ENCODE results near the gene KCNJ12. TPM values are rescaled to one million over a fixed set of nuclear protein-coding genes. Genes with fewer than 3 reads are reported as not detected.
"Not testable (repeated sequence)": the region's sequence is repeated elsewhere in the genome, so short reads cannot be mapped to it uniquely, and the experiment has no call there.

The KCNJ12 gene
- total RNA-seq, 2 donors from 2014 or later: 0.52 to 0.99 TPM

DNA sequence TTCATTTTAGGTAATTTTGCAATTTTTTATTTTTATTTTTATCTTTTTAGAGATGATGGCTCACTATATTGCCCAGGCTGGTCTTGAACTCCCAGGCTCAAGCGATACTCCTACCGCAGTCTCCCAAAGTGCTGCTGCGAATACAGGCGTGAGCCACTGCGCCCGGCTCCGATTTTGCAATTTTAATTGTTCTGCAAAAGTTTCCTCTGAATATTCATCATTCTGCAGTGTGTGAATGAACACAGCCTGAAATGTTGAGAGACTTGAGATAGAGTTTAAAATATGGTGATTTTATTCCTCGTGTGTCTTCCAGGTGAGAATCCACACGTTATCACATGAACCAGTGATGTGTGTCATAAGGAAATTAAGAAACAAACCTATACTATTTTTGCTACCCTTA lies 75.8 kb downstream of the KCNJ12 start:
- no peak overlapping the region for H3K4me3 ChIP-seq
- ATAC-seq: no peak
- intact Hi-C loops (cut with DNase I): no loop called here
- 53 to 62% methylated on average over 9 of the region's 9 CpGs for WGBS, 2 donors
- no peak for DNase-seq
- no peaks in the 10 kb centered on the region for H3K9me3 ChIP-seq
- H3K36me3 ChIP-seq (replicated peaks in 1 of 2; ENCODE audit: insufficient read depth in 1 of 2, low read depth in 2 of 2): no peaks in the 10 kb centered on the region
- peaks cover 10% of the 10 kb centered on the region for H3K4me1 ChIP-seq
- no peaks in the 10 kb centered on the region for H3K27me3 ChIP-seq
- TF ChIP-seq, protein P1, sequence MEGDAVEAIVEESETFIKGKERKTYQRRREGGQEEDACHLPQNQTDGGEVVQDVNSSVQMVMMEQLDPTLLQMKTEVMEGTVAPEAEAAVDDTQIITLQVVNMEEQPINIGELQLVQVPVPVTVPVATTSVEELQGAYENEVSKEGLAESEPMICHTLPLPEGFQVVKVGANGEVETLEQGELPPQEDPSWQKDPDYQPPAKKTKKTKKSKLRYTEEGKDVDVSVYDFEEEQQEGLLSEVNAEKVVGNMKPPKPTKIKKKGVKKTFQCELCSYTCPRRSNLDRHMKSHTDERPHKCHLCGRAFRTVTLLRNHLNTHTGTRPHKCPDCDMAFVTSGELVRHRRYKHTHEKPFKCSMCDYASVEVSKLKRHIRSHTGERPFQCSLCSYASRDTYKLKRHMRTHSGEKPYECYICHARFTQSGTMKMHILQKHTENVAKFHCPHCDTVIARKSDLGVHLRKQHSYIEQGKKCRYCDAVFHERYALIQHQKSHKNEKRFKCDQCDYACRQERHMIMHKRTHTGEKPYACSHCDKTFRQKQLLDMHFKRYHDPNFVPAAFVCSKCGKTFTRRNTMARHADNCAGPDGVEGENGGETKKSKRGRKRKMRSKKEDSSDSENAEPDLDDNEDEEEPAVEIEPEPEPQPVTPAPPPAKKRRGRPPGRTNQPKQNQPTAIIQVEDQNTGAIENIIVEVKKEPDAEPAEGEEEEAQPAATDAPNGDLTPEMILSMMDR (IDR thresholded peaks at IDR 0.05): no peak
- H3K27ac ChIP-seq: no peak overlapping the region

GRCh38 chr17:21452377-21453143 lies 76.4 kb downstream of the KCNJ12 start:
- intact Hi-C loops (cut with DNase I): no loop called here
- no peak overlapping the region for H3K4me3 ChIP-seq

GRCh38 chr17:21453144-21453898 lies 77.2 kb downstream of the KCNJ12 start:
- no peak for ATAC-seq
- TF ChIP-seq POLR2A (IDR thresholded peaks at IDR 0.05): no peak
- TF ChIP-seq, protein P1 (IDR thresholded peaks at IDR 0.05): no peak
- Histone ChIP-seq H3K4me1 (peaks cover 10% of the 10 kb centered on the region), H3K27ac (no peak overlapping the region), H3K4me3 (no peak overlapping the region), H3K36me3 (replicated peaks in 1 of 2; ENCODE audit: insufficient read depth in 1 of 2, low read depth in 2 of 2) (no peaks in the 10 kb centered on the region), H3K9me3 (no peaks in the 10 kb centered on the region), H3K27me3 (no peaks in the 10 kb centered on the region)
- DNase-seq: no peak
- intact Hi-C loops (cut with DNase I): no loop called here
- 69 to 79% methylated on average over 16 to 17 of the region's 17 CpGs for whole genome bisulfite sequencing, 2 donors

More at GRCh38 chr17:21452377-21453143, 76.4 kb downstream of the KCNJ12 start:
- ATAC-seq (peak; percentile 58), DNase-seq (peak; percentile 46 to 78 (median 58))
- TF ChIP-seq POLR2A (IDR thresholded peaks at IDR 0.05): no peak
- TF ChIP-seq, protein P1 (IDR thresholded peaks at IDR 0.05): peak; percentile 22 to 58 (median 46)
- no peak overlapping the region for H3K27ac ChIP-seq
- 6 to 9% methylated on average over 22 to 48 of the region's 49 CpGs for WGBS, 2 donors
- H3K4me1 ChIP-seq: peaks cover 10% of the 10 kb centered on the region
- H3K9me3 ChIP-seq: no peaks in the 10 kb centered on the region
- no peaks in the 10 kb centered on the region for H3K27me3 ChIP-seq
- H3K36me3 ChIP-seq (replicated peaks in 1 of 2; ENCODE audit: insufficient read depth in 1 of 2, low read depth in 2 of 2): no peaks in the 10 kb centered on the region

- WGBS, 2 donors: 88 to 90% methylated on average over 5 of the region's 5 CpGs
- ATAC-seq; H3K4me3 ChIP-seq; DNase-seq; H3K27ac ChIP-seq; H3K36me3 ChIP-seq (replicated peaks in 1 of 2; ENCODE audit: insufficient read depth in 1 of 2, low read depth in 2 of 2); intact Hi-C loops (cut with DNase I); H3K9me3 ChIP-seq; H3K27me3 ChIP-seq: not testable (repeated sequence)
- peaks cover 10% of the 10 kb centered on the region for H3K4me1 ChIP-seq
These were observed 77.8 kb downstream of the KCNJ12 start for GRCh38 chr17:21454006-21454405.

GRCh38 chr17:21454441-21454840 lies 78.3 kb downstream of the KCNJ12 start:
- no peaks in the 10 kb centered on the region for H3K9me3 ChIP-seq
- 75 to 80% methylated on average over 4 of the region's 4 CpGs for WGBS, 2 donors
- H3K4me3 ChIP-seq: no peak overlapping the region
- intact Hi-C loops (cut with DNase I): no loop called here
- peaks cover 10% of the 10 kb centered on the region for H3K4me1 ChIP-seq
- no peak overlapping the region for H3K27ac ChIP-seq
- H3K27me3 ChIP-seq: no peaks in the 10 kb centered on the region
- ATAC-seq (no peak), DNase-seq (no peak)
- no peaks in the 10 kb centered on the region for H3K36me3 ChIP-seq (replicated peaks in 1 of 2; ENCODE audit: insufficient read depth in 1 of 2, low read depth in 2 of 2)
- no peak for TF ChIP-seq POLR2A (IDR thresholded peaks at IDR 0.05)
